H1 (cell line): Measurements from ENCODE around the gene MBOAT1. TPM values are rescaled to one million over a fixed set of nuclear protein-coding genes. Genes with fewer than 3 reads are reported as not detected.

Experiments used
- CTCF ChIA-PET: fragments of 300-600 bp; sonication (Branson Sonifier 250); formaldehyde crosslinking; loops from one replicate; lab custom pipeline; 2021; ENCODE audit not compliant: partially characterized antibody; lab: Charles Lee
- POLR2A ChIA-PET: fragments of 300-600 bp; sonication (Branson Sonifier 250); formaldehyde crosslinking; loops from one replicate; lab custom pipeline; 2021; ENCODE audit warnings: inconsistent platforms; ENCODE audit not compliant: partially characterized antibody; lab: Charles Lee
- DNase-seq, 2 experiments: peaks; one replicate each; pipeline versions ENCODE4 v3.0.0 to v3.0.0-alpha.2; 2010 to 2022; ENCODE audit warnings: low spot score in 2 of 2, low read depth in 1 of 2, mixed read lengths in 1 of 2
- FAIRE-seq: peaks from 2 replicates; lab custom pipeline; 2011; peaks lifted over from hg19 to GRCh38; lab: Jason Lieb, UNC
- H2AFZ ChIP-seq: 2 replicates; pipeline ENCODE4 v1.8.1; 2012; ENCODE audit warnings: low read length, inconsistent platforms
- H2AK5ac ChIP-seq: 2 replicates; pipeline ENCODE4 v1.6.1; 2013; ENCODE audit warnings: low read depth, low read length
- H2BK120ac ChIP-seq: replicated peaks from 2 replicates; pipeline ENCODE3; 2013; ENCODE audit warnings: low read depth, low read length, inconsistent platforms
- H2BK12ac ChIP-seq: 2 replicates; pipeline ENCODE4 v1.6.1; 2013; ENCODE audit warnings: low read depth, low read length
- H2BK15ac ChIP-seq: 2 replicates; pipeline ENCODE4 v1.6.1; 2013; ENCODE audit warnings: low read length
- H2BK20ac ChIP-seq: 2 replicates; pipeline ENCODE4 v1.6.1; 2013; ENCODE audit warnings: low read length
- H2BK5ac ChIP-seq: 2 replicates; pipeline ENCODE4 v1.6.1; 2013; ENCODE audit warnings: low read depth, low read length
- H3K14ac ChIP-seq: 2 replicates; pipeline ENCODE4 v1.6.1; 2013; ENCODE audit warnings: inconsistent platforms; ENCODE audit not compliant: insufficient read length
- H3K18ac ChIP-seq: 2 replicates; pipeline ENCODE4 v1.6.1; 2013; ENCODE audit warnings: low read length; ENCODE audit errors: extremely low read depth
- H3K23ac ChIP-seq: 2 replicates; pipeline ENCODE4 v1.6.1; 2013; ENCODE audit warnings: inconsistent platforms; ENCODE audit not compliant: insufficient read length
- H3K23me2 ChIP-seq: 2 replicates; pipeline ENCODE4 v1.6.1; 2013; ENCODE audit warnings: low read depth, low read length
- H3K27ac ChIP-seq: 2 replicates; pipeline ENCODE4 v1.6.1; 2011; ENCODE audit warnings: low read depth, low read length, inconsistent platforms
- H3K27me3 ChIP-seq, 4 experiments: replicated peaks in 1 of 4; 1 replicate in 1 of 4; 2 replicates in 3 of 4; pipeline versions ENCODE4 v1.6.1 to v1.8.1; 2011 to 2013; ENCODE audit warnings: low read length in 3 of 4, mild to moderate bottlenecking in 3 of 4, inconsistent platforms in 2 of 4, mixed read lengths in 2 of 4, moderate library complexity in 1 of 4; ENCODE audit not compliant: control insufficient read depth in 3 of 4, insufficient read depth in 3 of 4; ENCODE audit errors: extremely low read depth in 1 of 4
- H3K36me3 ChIP-seq, 4 experiments: 2 replicates each; pipeline versions ENCODE4 v1.6.1 to v1.8.1; 2011 to 2013; ENCODE audit warnings: mild to moderate bottlenecking in 4 of 4, low read length in 3 of 4, moderate library complexity in 2 of 4, control low read depth in 1 of 4, inconsistent platforms in 1 of 4; ENCODE audit not compliant: insufficient read depth in 4 of 4, control insufficient read depth in 2 of 4
- H3K4ac ChIP-seq: replicated peaks from 2 replicates; pipeline ENCODE3; 2013; ENCODE audit warnings: low read length, low read depth, mixed read lengths, inconsistent platforms; ENCODE audit not compliant: insufficient read length
- H3K4me1 ChIP-seq, 4 experiments: replicated peaks in 1 of 4; 1 replicate in 1 of 4; 2 replicates in 3 of 4; pipeline versions ENCODE4 v1.6.1 to v1.8.1; 2011 to 2013; ENCODE audit warnings: low read length in 3 of 4, inconsistent platforms in 2 of 4, mixed read lengths in 1 of 4; ENCODE audit not compliant: insufficient read depth in 4 of 4, control insufficient read depth in 3 of 4
- H3K4me2 ChIP-seq, 2 experiments: 2 replicates each; pipeline versions ENCODE4 v1.6.1 to v1.8.1; 2011 to 2013; ENCODE audit warnings: low read depth in 2 of 2, low read length in 2 of 2, control low read depth in 1 of 2, inconsistent platforms in 1 of 2, mild to moderate bottlenecking in 1 of 2; ENCODE audit not compliant: insufficient read depth in 1 of 2
- H3K4me3 ChIP-seq, 4 experiments: fragments of 200-600, 300-600 bp in 1 of 4; sonication (generic), shearing (Covaris generic), sonication (Bioruptor Twin) in 1 of 4; 2 replicates each; pipeline versions ENCODE4 v1.5.1 to v1.8.1; 2011 to 2016; ENCODE audit warnings: low read length in 4 of 4, low read depth in 3 of 4, control low read depth in 2 of 4, inconsistent platforms in 2 of 4, mild to moderate bottlenecking in 2 of 4, mixed read lengths in 1 of 4, moderate library complexity in 1 of 4; ENCODE audit not compliant: insufficient read depth in 2 of 4; ENCODE audit errors: extremely low read depth in 1 of 4
- H3K56ac ChIP-seq: replicated peaks from 2 replicates; pipeline ENCODE3; 2013; ENCODE audit warnings: low read depth, mild to moderate bottlenecking, mixed read lengths, low read length, inconsistent platforms; ENCODE audit not compliant: insufficient read length
- H3K79me1 ChIP-seq: 2 replicates; pipeline ENCODE4 v1.6.1; 2013; ENCODE audit warnings: low read depth, low read length, control low read depth
- H3K79me2 ChIP-seq, 2 experiments: 2 replicates each; pipeline versions ENCODE4 v1.6.1 to v1.8.1; 2012 to 2013; ENCODE audit warnings: low read length in 2 of 2, mild to moderate bottlenecking in 2 of 2, inconsistent platforms in 1 of 2; ENCODE audit not compliant: insufficient read depth in 2 of 2, control insufficient read depth in 1 of 2
- H3K9ac ChIP-seq, 4 experiments: replicated peaks in 1 of 4; 1 replicate in 1 of 4; 2 replicates in 3 of 4; pipeline versions ENCODE4 v1.6.1 to v1.8.1; 2011 to 2013; ENCODE audit warnings: low read depth in 3 of 4, low read length in 3 of 4, control low read depth in 2 of 4, mild to moderate bottlenecking in 2 of 4, moderate library complexity in 2 of 4, inconsistent platforms in 1 of 4; ENCODE audit errors: extremely low read depth in 1 of 4
- H3K9me3 ChIP-seq, 2 experiments: 2 replicates each; pipeline versions ENCODE4 v1.6.1 to v1.8.1; 2012 to 2013; ENCODE audit warnings: mild to moderate bottlenecking in 2 of 2, moderate library complexity in 2 of 2, control low read depth in 1 of 2, inconsistent platforms in 1 of 2, low read depth in 1 of 2, low read length in 1 of 2, mixed read lengths in 1 of 2; ENCODE audit not compliant: insufficient read depth in 2 of 2
- H4K20me1 ChIP-seq, 2 experiments: replicated peaks in 1 of 2; 2 replicates each; pipeline versions ENCODE3 to v1.8.1; 2011 to 2013; ENCODE audit warnings: inconsistent platforms in 2 of 2, low read length in 2 of 2, mild to moderate bottlenecking in 1 of 2; ENCODE audit not compliant: insufficient read depth in 2 of 2, control insufficient read depth in 1 of 2
- H4K5ac ChIP-seq: 2 replicates; pipeline ENCODE4 v1.6.1; 2013; ENCODE audit warnings: low read length, low read depth, mixed read lengths, inconsistent platforms; ENCODE audit not compliant: insufficient read length
- H4K8ac ChIP-seq: 2 replicates; pipeline ENCODE4 v1.8.0; 2013; ENCODE audit warnings: mild to moderate bottlenecking, moderate library complexity, low read length, inconsistent platforms; ENCODE audit not compliant: insufficient read depth; ENCODE audit errors: extremely low read depth
- H4K91ac ChIP-seq: replicated peaks from 2 replicates; pipeline ENCODE3; 2013; ENCODE audit warnings: low read length, mixed read lengths, inconsistent platforms; ENCODE audit not compliant: insufficient read length
- CTCF ChIP-seq, 3 experiments: IDR thresholded peaks; 1 replicate in 2 of 3; 2 replicates in 1 of 3; pipeline versions ENCODE4 v1.5.1 to v1.6.1; 2011; ENCODE audit warnings: low read length in 3 of 3, mild to moderate bottlenecking in 3 of 3, inconsistent platforms in 2 of 3, low read depth in 1 of 3, moderate library complexity in 1 of 3; ENCODE audit not compliant: insufficient read depth in 1 of 3; ENCODE audit errors: control extremely low read depth in 1 of 3
- JUND ChIP-seq: IDR thresholded peaks from 2 replicates; pipeline ENCODE4 v1.6.1; 2011; ENCODE audit warnings: mild to moderate bottlenecking, improper control_type of control experiment, low read length
- POLR2A ChIP-seq, 2 experiments: IDR thresholded peaks; 1 replicate in 1 of 2; 2 replicates in 1 of 2; pipeline ENCODE4 v1.6.1; 2011; ENCODE audit warnings: low read depth in 2 of 2, low read length in 2 of 2, mild to moderate bottlenecking in 2 of 2; ENCODE audit errors: control extremely low read depth in 1 of 2
- WGBS, 2 experiments: shearing (Covaris generic) in 1 of 2; methylation state at CpG; one replicate each; pipeline versions ENCODE4 v1.1.6 to v1.1.7; 2013 to 2015; ENCODE audit warnings: low lambda C conversion rate in 2 of 2, mixed read lengths in 2 of 2, inconsistent platforms in 1 of 2, low coverage in 1 of 2, missing lambda C conversion rate in 1 of 2; ENCODE audit not compliant: insufficient replicate concordance in 2 of 2, insufficient coverage in 1 of 2, insufficient read length in 1 of 2; ENCODE audit errors: extremely low coverage in 1 of 2, missing lambda C conversion rate in 1 of 2; 5-methylcytosine and 5-hydroxymethylcytosine counted together
- polyA plus RNA-seq, 7 experiments: library from polyadenylated mRNA; depleted of rRNA in 3 of 7; stranded (reverse) in 5 of 7; unstranded in 2 of 7; fragments of >200 nt in 5 of 7; fragments of 200-250 nt in 2 of 7; gene quantifications; 1 replicate in 5 of 7; 2 replicates in 1 of 7; 4 replicates in 1 of 7; pipeline versions ENCODE4 v1.2.1 to v1.2.3, GENCODE V29; 2011 to 2013; ENCODE audit warnings: missing spikeins in 2 of 7, mixed read lengths in 2 of 7
- total RNA-seq: library from RNA; stranded (reverse); fragmentation: NEBNext Ultra II Directional; extraction: Animal tissue kit (Norgen Biotek cat#: 25700); gene quantifications from 2 replicates; pipeline ENCODE4 v1.2.1, GENCODE V29; 2021
- TF ChIP-seq, protein P1 (sequence below): IDR thresholded peaks from 2 replicates; pipeline ENCODE4 v1.6.1; 2011; ENCODE audit warnings: low read depth, mild to moderate bottlenecking, low read length; ENCODE audit not compliant: insufficient read depth

Gene MBOAT1
- total and polyA plus RNA-seq, 2 of the 8 experiments (the other 6 are each of a cell fraction or from before 2014, with no cell fraction given): 4.9 to 19.5 TPM

- TF ChIP-seq CTCF (IDR thresholded peaks at IDR 0.05; ENCODE audit: control extremely low read depth in 1 of 3, insufficient read depth in 1 of 3, low read depth in 1 of 3, low read length in 3 of 3) (no peak), JUND (no peak), POLR2A (IDR thresholded peaks at IDR 0.05; ENCODE audit: control extremely low read depth in 1 of 2, low read depth in 2 of 2, low read length in 2 of 2) (no peak)
- TF ChIP-seq, protein P1, sequence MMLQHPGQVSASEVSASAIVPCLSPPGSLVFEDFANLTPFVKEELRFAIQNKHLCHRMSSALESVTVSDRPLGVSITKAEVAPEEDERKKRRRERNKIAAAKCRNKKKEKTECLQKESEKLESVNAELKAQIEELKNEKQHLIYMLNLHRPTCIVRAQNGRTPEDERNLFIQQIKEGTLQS: no peak
- ChIA-PET POLR2A (no interaction called here), CTCF (no interaction called here)
- H3K4me1 ChIP-seq: no peaks in the 10 kb centered on the region
- H3K79me2 ChIP-seq: no peaks in the 10 kb centered on the region
- no peak overlapping the region for H4K8ac ChIP-seq
- H3K9ac ChIP-seq: no peak overlapping the region
- H2AK5ac ChIP-seq: no peak overlapping the region
- H3K27ac ChIP-seq: no peak overlapping the region
- no peak overlapping the region for H3K56ac ChIP-seq
- H3K18ac ChIP-seq: no peak overlapping the region
- no peak overlapping the region for H3K4ac ChIP-seq
- FAIRE-seq (no peak), DNase-seq (no peak)
- no peaks in the 10 kb centered on the region for H3K9me3 ChIP-seq
- H2BK120ac ChIP-seq: no peak overlapping the region
- H2BK12ac ChIP-seq: no peak overlapping the region
- H3K14ac ChIP-seq: no peak overlapping the region
- no peak overlapping the region for H2BK20ac ChIP-seq
- H2BK15ac ChIP-seq: no peak overlapping the region
- 93% methylated on average over 4 of the region's 4 CpGs; no CpG with 5 or more reads in 1 of the 2 experiments for WGBS, 2 experiments
- H4K91ac ChIP-seq: no peak overlapping the region
- no peak overlapping the region for H2AFZ ChIP-seq
- H3K79me1 ChIP-seq: no peaks in the 10 kb centered on the region; the same call in 1 of the 2 replicates
- no peaks in the 10 kb centered on the region for H3K23me2 ChIP-seq
- H3K4me2 ChIP-seq: no peak overlapping the region
- no peaks in the 10 kb centered on the region for H3K36me3 ChIP-seq
- no peak overlapping the region for H2BK5ac ChIP-seq
- H3K27me3 ChIP-seq: no peaks in the 10 kb centered on the region
- H3K4me3 ChIP-seq: no peak overlapping the region
- no peak overlapping the region for H3K23ac ChIP-seq
- peaks cover 2% of the 10 kb centered on the region in 2 experiments for H4K20me1 ChIP-seq
- no peak overlapping the region for H4K5ac ChIP-seq
Observed at GRCh38 chr6:20170455-20171148, 41.7 kb downstream of the MBOAT1 start.
